LNCaP clone FGC (cell line): ENCODE measurements around the gene UST.

Experiments
- DNase-seq: peaks from one replicate; pipeline ENCODE4 v3.0.0-alpha.2; 2011; ENCODE audit warnings: low read depth
- H3K4me3 ChIP-seq: 2 replicates; pipeline ENCODE4 v1.5.1; 2011; ENCODE audit warnings: mild to moderate bottlenecking, low read depth, low read length, control low read depth
- TF ChIP-seq, protein P1 (sequence below): IDR thresholded peaks from 2 replicates; pipeline ENCODE4 v1.5.1; 2012; ENCODE audit warnings: mild to moderate bottlenecking; ENCODE audit not compliant: control insufficient read depth, insufficient read depth; ENCODE audit errors: extremely low read depth

The UST gene

DNA sequence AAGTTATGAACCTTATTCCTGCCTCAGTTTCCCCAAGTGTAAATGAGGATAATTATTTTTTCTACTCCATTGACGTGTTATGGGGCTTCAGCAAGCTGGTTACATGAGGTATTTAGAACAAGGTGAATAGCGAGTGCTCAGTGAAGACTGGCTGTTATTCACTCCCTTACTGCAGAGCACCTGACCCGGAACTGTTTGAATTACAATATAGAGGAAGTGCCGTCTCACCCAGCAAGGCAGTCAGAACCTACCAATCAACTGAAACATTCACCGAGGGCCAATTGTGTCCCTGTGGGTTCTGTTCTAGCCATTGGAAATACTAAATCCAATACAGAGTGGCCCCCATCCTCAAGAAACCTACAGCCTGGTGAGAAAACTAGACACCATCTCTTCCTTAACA is 216.9 kb downstream of the UST start:
- H3K4me3 ChIP-seq: no peak overlapping the region
- TF ChIP-seq, protein P1, sequence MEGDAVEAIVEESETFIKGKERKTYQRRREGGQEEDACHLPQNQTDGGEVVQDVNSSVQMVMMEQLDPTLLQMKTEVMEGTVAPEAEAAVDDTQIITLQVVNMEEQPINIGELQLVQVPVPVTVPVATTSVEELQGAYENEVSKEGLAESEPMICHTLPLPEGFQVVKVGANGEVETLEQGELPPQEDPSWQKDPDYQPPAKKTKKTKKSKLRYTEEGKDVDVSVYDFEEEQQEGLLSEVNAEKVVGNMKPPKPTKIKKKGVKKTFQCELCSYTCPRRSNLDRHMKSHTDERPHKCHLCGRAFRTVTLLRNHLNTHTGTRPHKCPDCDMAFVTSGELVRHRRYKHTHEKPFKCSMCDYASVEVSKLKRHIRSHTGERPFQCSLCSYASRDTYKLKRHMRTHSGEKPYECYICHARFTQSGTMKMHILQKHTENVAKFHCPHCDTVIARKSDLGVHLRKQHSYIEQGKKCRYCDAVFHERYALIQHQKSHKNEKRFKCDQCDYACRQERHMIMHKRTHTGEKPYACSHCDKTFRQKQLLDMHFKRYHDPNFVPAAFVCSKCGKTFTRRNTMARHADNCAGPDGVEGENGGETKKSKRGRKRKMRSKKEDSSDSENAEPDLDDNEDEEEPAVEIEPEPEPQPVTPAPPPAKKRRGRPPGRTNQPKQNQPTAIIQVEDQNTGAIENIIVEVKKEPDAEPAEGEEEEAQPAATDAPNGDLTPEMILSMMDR: no peak
- DNase-seq: no peak

DNA sequence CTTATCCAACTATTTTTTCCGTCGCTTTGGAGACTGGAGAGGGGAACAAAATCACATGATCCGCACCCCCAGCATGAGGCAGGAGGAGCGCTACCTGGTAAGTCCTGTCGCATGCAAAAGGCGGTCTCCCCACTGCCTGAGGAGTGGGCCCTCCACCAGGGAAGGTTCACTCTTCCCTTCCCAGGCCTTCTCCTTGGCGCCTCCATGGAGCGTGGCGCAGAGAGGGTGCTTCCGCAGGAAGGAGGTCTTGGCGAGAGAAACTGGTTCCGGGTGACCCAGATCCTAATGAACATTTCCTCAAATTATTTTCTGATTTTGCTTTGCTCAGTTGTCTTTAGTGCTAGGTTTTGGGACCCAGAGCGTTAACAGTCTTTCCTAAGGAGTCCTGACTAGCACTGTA is 217.6 kb downstream of the UST start:
- DNase-seq: no peak
- H3K4me3 ChIP-seq: no peak overlapping the region
- TF ChIP-seq, protein P1: no peak

DNA sequence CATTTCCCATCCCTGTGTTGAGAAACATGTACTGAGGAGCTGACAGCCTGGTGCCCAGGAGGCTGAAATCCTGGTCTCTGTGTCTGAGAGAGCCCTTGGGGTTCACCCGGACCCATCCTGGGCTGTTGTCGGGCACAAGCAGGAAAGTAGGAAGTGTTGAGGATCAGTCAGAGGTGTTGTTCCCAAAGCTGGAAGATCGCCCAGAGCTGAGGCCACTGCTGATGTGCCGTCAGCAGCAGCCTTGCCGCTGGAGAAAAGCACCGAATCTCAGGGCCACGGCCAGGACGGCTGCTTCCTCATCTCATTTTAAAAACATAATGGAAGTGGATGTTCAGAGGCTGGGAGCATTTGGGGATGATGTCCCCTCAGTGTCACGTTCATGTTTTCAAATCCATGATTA is 218.5 kb downstream of the UST start:
- TF ChIP-seq, protein P1: no peak

DNA sequence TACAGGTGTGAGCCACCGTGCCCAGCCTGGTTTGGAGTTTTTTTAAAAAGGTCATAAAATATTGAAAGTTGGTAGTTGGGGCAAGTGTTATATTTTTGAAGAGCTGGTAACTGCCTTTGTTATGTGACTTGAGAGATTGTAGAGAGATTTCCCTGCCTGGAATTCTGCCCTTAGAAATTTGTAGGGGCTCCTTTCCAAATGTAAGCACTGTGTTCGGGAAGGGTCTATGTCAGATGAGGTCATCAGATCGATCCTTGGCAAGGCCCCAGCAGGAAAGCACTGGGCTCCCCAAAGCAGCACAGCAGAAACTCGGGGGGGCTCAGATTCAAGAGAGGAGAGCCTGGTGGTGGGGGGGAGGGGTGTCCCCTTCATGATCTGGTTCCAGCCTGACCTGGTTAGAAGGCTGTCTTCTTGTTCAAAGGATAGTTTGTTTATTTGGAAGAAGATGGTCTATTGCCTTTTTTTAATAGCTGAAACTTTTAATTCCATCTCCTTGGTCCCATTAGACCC is 220.2 kb downstream of the UST start:
- DNase-seq: no peak
- H3K4me3 ChIP-seq: no peak overlapping the region
- TF ChIP-seq, protein P1: no peak

More for the DNA sequence above, 218.5 kb downstream of the UST start:
- no peak for DNase-seq
- H3K4me3 ChIP-seq: no peak overlapping the region

DNA sequence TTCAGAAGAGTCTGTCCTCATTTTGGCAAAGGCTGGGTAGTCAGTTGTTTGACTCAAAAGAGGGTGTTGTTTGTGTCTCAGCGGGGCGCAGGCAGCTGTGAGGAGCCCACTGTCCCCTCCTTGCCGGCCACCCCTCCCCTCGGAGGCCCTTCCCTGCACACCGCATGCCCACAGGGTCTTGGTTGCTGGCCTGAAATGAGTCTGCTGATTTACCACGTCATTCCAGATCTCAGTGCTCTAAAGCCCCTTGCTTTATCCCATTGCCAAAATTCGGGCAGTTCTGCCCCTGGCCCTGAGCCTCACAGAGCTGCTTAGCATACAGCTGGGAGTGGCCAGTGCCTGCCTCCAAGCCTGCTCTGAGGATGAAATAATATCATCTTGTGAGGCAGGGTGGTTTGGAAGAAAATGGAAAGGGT is 220.7 kb downstream of the UST start:
- TF ChIP-seq, protein P1: no peak
- no peak for DNase-seq
- H3K4me3 ChIP-seq: no peak overlapping the region

DNA sequence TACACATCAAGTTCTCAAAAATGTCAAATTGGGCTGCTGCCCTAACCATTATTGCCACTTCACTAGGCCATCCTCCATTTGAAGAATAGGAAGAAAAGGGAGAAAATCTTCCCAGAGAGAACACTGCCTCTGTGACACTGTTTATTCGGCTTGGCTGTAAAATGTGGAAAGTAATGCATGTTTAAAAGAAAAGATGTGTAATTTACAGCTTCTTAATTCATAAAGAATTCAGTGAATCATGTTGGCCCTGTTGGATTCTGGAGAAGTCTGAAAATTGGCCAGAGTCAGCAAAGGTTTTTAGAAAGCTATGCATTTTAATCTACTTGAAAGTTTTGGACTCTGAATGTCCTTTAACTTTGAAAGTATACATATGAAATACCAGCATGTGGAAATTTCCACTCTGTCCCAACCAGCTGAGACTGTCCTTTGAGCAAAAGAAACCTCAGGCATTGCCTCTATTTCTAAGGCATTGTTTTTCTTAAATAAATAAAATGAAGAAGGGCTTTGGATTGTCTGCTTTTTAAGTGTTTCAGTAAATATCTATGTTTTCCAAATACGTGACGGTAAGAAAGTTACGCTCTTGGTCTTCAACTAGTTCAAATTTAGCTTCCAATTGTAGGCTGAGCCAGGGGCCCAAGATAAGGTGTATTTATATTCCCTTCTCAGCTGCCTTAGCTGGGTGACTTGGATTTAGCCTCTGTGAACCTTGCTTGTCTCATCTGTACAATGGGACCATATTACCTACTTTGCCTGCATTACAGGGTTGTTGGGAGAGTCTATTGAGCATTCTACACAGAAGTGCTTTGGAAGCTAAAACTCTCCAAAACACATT is 222.2 kb downstream of the UST start:
- DNase-seq: no peak
- TF ChIP-seq, protein P1: no peak
- no peak overlapping the region for H3K4me3 ChIP-seq
